Measurements from ENCODE around the gene SLC6A6.

- no peak for TF ChIP-seq FOXM1 (IDR thresholded peaks at IDR 0.05; ENCODE audit: low read depth)
- TF ChIP-seq, protein P1, sequence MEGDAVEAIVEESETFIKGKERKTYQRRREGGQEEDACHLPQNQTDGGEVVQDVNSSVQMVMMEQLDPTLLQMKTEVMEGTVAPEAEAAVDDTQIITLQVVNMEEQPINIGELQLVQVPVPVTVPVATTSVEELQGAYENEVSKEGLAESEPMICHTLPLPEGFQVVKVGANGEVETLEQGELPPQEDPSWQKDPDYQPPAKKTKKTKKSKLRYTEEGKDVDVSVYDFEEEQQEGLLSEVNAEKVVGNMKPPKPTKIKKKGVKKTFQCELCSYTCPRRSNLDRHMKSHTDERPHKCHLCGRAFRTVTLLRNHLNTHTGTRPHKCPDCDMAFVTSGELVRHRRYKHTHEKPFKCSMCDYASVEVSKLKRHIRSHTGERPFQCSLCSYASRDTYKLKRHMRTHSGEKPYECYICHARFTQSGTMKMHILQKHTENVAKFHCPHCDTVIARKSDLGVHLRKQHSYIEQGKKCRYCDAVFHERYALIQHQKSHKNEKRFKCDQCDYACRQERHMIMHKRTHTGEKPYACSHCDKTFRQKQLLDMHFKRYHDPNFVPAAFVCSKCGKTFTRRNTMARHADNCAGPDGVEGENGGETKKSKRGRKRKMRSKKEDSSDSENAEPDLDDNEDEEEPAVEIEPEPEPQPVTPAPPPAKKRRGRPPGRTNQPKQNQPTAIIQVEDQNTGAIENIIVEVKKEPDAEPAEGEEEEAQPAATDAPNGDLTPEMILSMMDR (IDR thresholded peaks at IDR 0.05): no peak
- no peak for TF ChIP-seq NRF1 (IDR thresholded peaks at IDR 0.05; ENCODE audit: low read depth, low read length)
- no peak for TF ChIP-seq EP300 (IDR thresholded peaks at IDR 0.05; ENCODE audit: borderline replicate concordance in 1 of 2, low read depth in 1 of 2, low read length in 1 of 2)
- no peak for TF ChIP-seq RAD21 (IDR thresholded peaks at IDR 0.05; ENCODE audit: low read length)
- TF ChIP-seq POLR2AphosphoS5 (IDR thresholded peaks at IDR 0.05; ENCODE audit: low read depth, low read length): no peak
- TF ChIP-seq YY1 (IDR thresholded peaks at IDR 0.05; ENCODE audit: low read depth): no peak
- no peak for TF ChIP-seq SIN3A (IDR thresholded peaks at IDR 0.05; ENCODE audit: borderline replicate concordance, low read depth, low read length)
- TF ChIP-seq TAF1 (IDR thresholded peaks at IDR 0.05; ENCODE audit: borderline replicate concordance, low read depth, low read length): no peak
- TF ChIP-seq RXRA (IDR thresholded peaks at IDR 0.05; ENCODE audit: borderline replicate concordance, low read depth): no peak
- TF ChIP-seq CHD2 (IDR thresholded peaks at IDR 0.05; ENCODE audit: low read length, partially characterized antibody): no peak
- no peak for TF ChIP-seq TCF12 (IDR thresholded peaks at IDR 0.05)
Observed at GRCh38 chr3:14377838-14378169, 24.6 kb upstream of the SLC6A6 start.

All from SK-N-SH (cell line).